SU-DHL-6 (cell line): Measurements from ENCODE around the gene DDIAS.

ENCODE experiments used
- CTCF ChIP-seq: fragments of 200-600 bp; sonication (generic); IDR thresholded peaks from one replicate; pipeline ENCODE4 v1.5.1; 2017; ENCODE audit warnings: antibody characterized with exemption, mild to moderate bottlenecking, low read length, moderate library complexity; ENCODE audit not compliant: insufficient read depth, poor library complexity, severe bottlenecking
- EZH2phosphoT487 ChIP-seq: fragments of 200-600 bp; sonication (generic), shearing (Covaris generic); conservative IDR thresholded peaks from 2 replicates; pipeline ENCODE4 v1.6.1; 2018; ENCODE audit warnings: mild to moderate bottlenecking, antibody characterized with exemption, low read length, moderate library complexity, mixed read lengths

GRCh38 chr11:82898241-82898640 lies 3.3 kb upstream of the DDIAS start:
- TF ChIP-seq CTCF (no peak), EZH2phosphoT487 (no peak)
